ENCODE data around the gene RUNDC3A.

GRCh38 chr17:44314031-44314430 lies 5.6 kb downstream of the RUNDC3A start:
- TF ChIP-seq SETDB1 (IDR thresholded peaks at IDR 0.05; ENCODE audit: insufficient read length, low read length) (no peak), ZNF776 (tag by site-specific recombination; IDR thresholded peaks at IDR 0.05; ENCODE audit: borderline replicate concordance) (no peak), ZNF768 (tag by site-specific recombination; IDR thresholded peaks at IDR 0.05) (no peak)
